GM12874 (cell line): ENCODE data around the gene CIB1.

Experiments used
- CTCF ChIP-seq: IDR thresholded peaks from 2 replicates; pipeline ENCODE4 v1.5.1; 2011; ENCODE audit warnings: low read depth, mild to moderate bottlenecking, control low read depth, low read length, moderate library complexity; ENCODE audit not compliant: insufficient read depth

Gene CIB1

GRCh38 chr15:90191794-90192509 lies 41.8 kb downstream of the CIB1 start:
- no peak for TF ChIP-seq CTCF

GRCh38 chr15:90191344-90191687 lies 42.4 kb downstream of the CIB1 start:
- TF ChIP-seq CTCF: no peak

GRCh38 chr15:90190606-90191343 lies 43.0 kb downstream of the CIB1 start:
- TF ChIP-seq CTCF: no peak

GRCh38 chr15:90189781-90190467 lies 43.8 kb downstream of the CIB1 start:
- no peak for TF ChIP-seq CTCF

- no peak for TF ChIP-seq CTCF
Measured at GRCh38 chr15:90188914-90189748, 44.6 kb downstream of the CIB1 start.

- TF ChIP-seq CTCF: no peak
Measured at GRCh38 chr15:90187257-90187868, 46.4 kb downstream of the CIB1 start.
